ENCODE results near the gene CXorf58.

GRCh38 chrX:23884427-23885024 is 23.3 kb upstream of the CXorf58 start:
- no peak for TF ChIP-seq CTCF (IDR thresholded peaks at IDR 0.05; ENCODE audit: low read depth, low read length, missing input control)
- TF ChIP-seq JUND (IDR thresholded peaks at IDR 0.05), result no peak
- TF ChIP-seq REST (IDR thresholded peaks at IDR 0.05), result no peak
- no peak for TF ChIP-seq TAF1 (conservative IDR thresholded peaks at IDR 0.05)
- TF ChIP-seq EGR1 (IDR thresholded peaks at IDR 0.05; ENCODE audit: low read depth in 2 of 2), result no peak
- TF ChIP-seq MAX (IDR thresholded peaks at IDR 0.05), result no peak
- no peak for TF ChIP-seq GABPA (IDR thresholded peaks at IDR 0.05 in 1 of 2, conservative IDR thresholded peaks at IDR 0.05 in 1 of 2)
- no peak for TF ChIP-seq HNF4G (IDR thresholded peaks at IDR 0.05)
- no peak for TF ChIP-seq RXRA (IDR thresholded peaks at IDR 0.05)
- no peak for TF ChIP-seq YY1 (IDR thresholded peaks at IDR 0.05)
- no peak for TF ChIP-seq SP1 (IDR thresholded peaks at IDR 0.05)
- TF ChIP-seq RAD21 (IDR thresholded peaks at IDR 0.05), result no peak
